Gastrocnemius medialis (tissue), 4 donors: ENCODE measurements around the gene PPFIBP1. TPM values are rescaled to one million over a fixed set of nuclear protein-coding genes. Genes with fewer than 3 reads are reported as not detected.
A peak's percentile ranks its signal among the peaks of the same experiment; 100 is the strongest.

Source experiments
- ATAC-seq, 2 donors: fragments of 150-250 bp; one replicate each; pipeline ENCODE4 v1.9.1; 2016
- DNase-seq, 2 donors: peaks; one replicate each; pipeline ENCODE4 v3.0.0-alpha.2; 2019
- H3K27ac ChIP-seq, 4 donors: fragments of 200-600 bp; sonication (generic); 1 replicate in 1 of 4; 2 replicates in 3 of 4; pipeline ENCODE4 v1.5.1; 2016 to 2018; ENCODE audit warnings: mild to moderate bottlenecking in 2 of 4, moderate library complexity in 1 of 4
- H3K27me3 ChIP-seq, 3 donors: fragments of 200-600 bp; sonication (generic) in 2 of 3; 1 replicate in 1 of 3; 2 replicates in 2 of 3; pipeline versions ENCODE4 v1.5.1 to v1.6.0; 2016 to 2019; ENCODE audit warnings: mild to moderate bottlenecking in 1 of 3, moderate library complexity in 1 of 3
- H3K36me3 ChIP-seq, 2 donors: fragments of 200-600 bp; sonication (generic) in 1 of 2; one replicate each; pipeline ENCODE4 v1.5.1; 2017 to 2018
- H3K4me1 ChIP-seq, 2 donors: fragments of 200-600 bp; sonication (generic) in 1 of 2; one replicate each; pipeline ENCODE4 v1.5.1; 2016 to 2017; ENCODE audit warnings: mild to moderate bottlenecking in 2 of 2
- H3K4me3 ChIP-seq, 4 donors: fragments of 200-600 bp; sonication (generic) in 3 of 4; 1 replicate in 1 of 4; 2 replicates in 3 of 4; pipeline ENCODE4 v1.5.1; 2016 to 2019; ENCODE audit warnings: mild to moderate bottlenecking in 2 of 4
- H3K9me3 ChIP-seq, 3 donors: fragments of 200-600 bp; sonication (generic) in 2 of 3; 1 replicate in 1 of 3; 2 replicates in 2 of 3; pipeline ENCODE4 v1.5.1; 2016 to 2019
- CTCF ChIP-seq, 5 experiments: fragments of 450-650 bp in 3 of 5; fragments of 200-600 bp in 2 of 5; sonication (generic) in 2 of 5; IDR thresholded peaks in 4 of 5; conservative IDR thresholded peaks in 1 of 5; 1 replicate in 4 of 5; 2 replicates in 1 of 5; pipeline ENCODE4 v1.5.1; 2016 to 2019; ENCODE audit warnings: antibody characterized with exemption in 5 of 5, mild to moderate bottlenecking in 3 of 5, moderate library complexity in 3 of 5
- POLR2A ChIP-seq, 2 donors: fragments of 450-650 bp; IDR thresholded peaks; one replicate each; pipeline ENCODE4 v1.6.1; 2017; ENCODE audit warnings: antibody characterized with exemption in 2 of 2, mild to moderate bottlenecking in 2 of 2, moderate library complexity in 2 of 2
- in situ Hi-C, 4 donors: fragments of 200-750 bp; cut with MboI; loops; one replicate each; pipeline versions ENCODE4 v1.15.0 to v1.8.0; 2017; ENCODE audit warnings: low sequenced_read_pairs in 4 of 4
- intact Hi-C: fragments of 100-400 bp; cut with DNase I; formaldehyde crosslinking; loops from one replicate; pipeline ENCODE4 v1.15.1; 2023; ENCODE audit warnings: low total_unique reads
- total RNA-seq, 4 donors: library from RNA; depleted of rRNA; stranded (reverse); fragments of >200 nt; gene quantifications; one replicate each; pipeline versions ENCODE4 v1.1.0 to v1.2.3, GENCODE V29; 2016

The PPFIBP1 gene
- total RNA-seq, 4 donors from 2014 or later = 18.3 to 33.2 (median 27.4) TPM

DNA sequence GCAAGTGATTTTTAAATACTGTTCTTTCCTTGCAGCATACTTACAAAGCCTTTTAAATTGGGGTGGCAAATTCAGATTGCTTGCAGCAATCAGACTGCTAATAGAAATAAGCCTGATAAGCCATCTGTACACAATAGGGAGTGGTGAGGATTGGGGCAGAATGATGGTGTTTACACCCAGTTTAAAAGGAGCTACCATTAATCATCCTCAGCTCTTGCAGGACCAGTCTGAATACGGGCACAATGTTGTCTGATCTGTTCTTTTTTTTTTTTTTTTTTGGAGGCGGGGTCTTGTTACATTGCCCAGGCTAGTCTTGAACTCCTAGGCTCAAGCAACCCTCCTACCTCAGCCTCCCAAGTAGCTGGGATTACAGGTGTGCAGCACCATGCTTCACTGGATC lies 122.1 kb downstream of the PPFIBP1 start:
- Histone ChIP-seq H3K4me3 (no peak overlapping the region), H3K36me3 (peaks cover 0 to 13% of the 10 kb centered on the region in 2 donors), H3K9me3 (no peaks in the 10 kb centered on the region), H3K4me1 (no peaks in the 10 kb centered on the region), H3K27me3 (no peaks in the 10 kb centered on the region), H3K27ac (no peak overlapping the region)
- ATAC-seq = no peak
- in situ Hi-C loops = loop anchor here in 1 of 4 donors (10.0 kb wide), 1 partner anchor 211 kb away; no protein-coding TSS in a partner anchor
- DNase-seq = no peak
- no peak for TF ChIP-seq CTCF (IDR thresholded peaks at IDR 0.05 in 4 of 5, conservative IDR thresholded peaks at IDR 0.05 in 1 of 5)
- TF ChIP-seq POLR2A (IDR thresholded peaks at IDR 0.05) = no peak
- intact Hi-C loops = no loop called here

DNA sequence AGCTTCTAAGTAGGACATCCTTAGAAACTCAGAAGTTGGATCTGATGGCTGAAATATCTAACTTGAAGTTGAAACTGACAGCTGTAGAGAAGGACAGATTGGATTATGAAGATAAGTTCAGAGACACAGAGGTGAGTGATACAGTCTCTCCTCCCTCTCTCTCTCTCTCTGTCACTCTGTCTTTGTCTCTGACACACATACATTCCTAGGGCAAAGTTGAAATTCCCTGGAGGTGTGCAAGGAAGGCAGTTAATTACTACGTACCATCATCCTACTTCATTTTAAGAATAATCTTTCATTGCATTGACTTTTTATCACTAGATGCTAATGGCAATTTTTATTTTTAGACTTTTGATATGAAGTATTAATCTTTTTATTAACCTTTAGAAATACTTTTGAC lies 126.0 kb downstream of the PPFIBP1 start:
- DNase-seq (no peak), ATAC-seq (no peak)
- Histone ChIP-seq H3K4me1 (no peaks in the 10 kb centered on the region), H3K36me3 (peaks cover 0 to 13% of the 10 kb centered on the region in 2 donors), H3K9me3 (no peaks in the 10 kb centered on the region), H3K27ac (no peak overlapping the region), H3K27me3 (no peaks in the 10 kb centered on the region), H3K4me3 (no peak overlapping the region)
- intact Hi-C loops = loop anchor here (5.0 kb wide), 1 partner anchor 128 kb away; the partner anchor contains the start of gene PPFIBP1
- in situ Hi-C loops = loop anchor here in 2 of 4 donors (5.0 to 10.0 kb wide), 2 partner anchors 215 to 228 kb away; no protein-coding TSS in a partner anchor
- TF ChIP-seq CTCF (IDR thresholded peaks at IDR 0.05 in 4 of 5, conservative IDR thresholded peaks at IDR 0.05 in 1 of 5) = no peak
- TF ChIP-seq POLR2A (IDR thresholded peaks at IDR 0.05) = no peak

GRCh38 chr12:27651201-27651600 lies 127.2 kb downstream of the PPFIBP1 start:
- intact Hi-C loops = loop anchor here (5.0 kb wide), 1 partner anchor 129 kb away; the partner anchor contains the start of gene PPFIBP1
- no peak for TF ChIP-seq CTCF (IDR thresholded peaks at IDR 0.05 in 4 of 5, conservative IDR thresholded peaks at IDR 0.05 in 1 of 5)
- no peak for TF ChIP-seq POLR2A (IDR thresholded peaks at IDR 0.05)
- in situ Hi-C loops = loop anchor here in 2 of 4 donors (5.0 to 10.0 kb wide), 2 partner anchors 216 to 229 kb away; no protein-coding TSS in a partner anchor
- Histone ChIP-seq H3K4me1 (no peaks in the 10 kb centered on the region), H3K9me3 (no peaks in the 10 kb centered on the region), H3K27ac (no peak overlapping the region), H3K27me3 (no peaks in the 10 kb centered on the region), H3K36me3 (peaks cover 0 to 7% of the 10 kb centered on the region in 2 donors), H3K4me3 (no peak overlapping the region)
- DNase-seq = no peak
- ATAC-seq = no peak

- Histone ChIP-seq H3K9me3 (no peaks in the 10 kb centered on the region), H3K4me1 (no peaks in the 10 kb centered on the region), H3K27me3 (no peaks in the 10 kb centered on the region), H3K4me3 (no peak overlapping the region), H3K36me3 (peaks cover 0 to 17% of the 10 kb centered on the region in 2 donors), H3K27ac (no peak overlapping the region)
- ATAC-seq (peak; percentile 75 to 92), DNase-seq (peak in 1 of 2 donors; percentile 41)
- intact Hi-C loops = loop anchor here (1.0 to 5.0 kb wide), 2 partner anchors 130 to 217 kb away; partner anchors contain the start of gene PPFIBP1
- TF ChIP-seq CTCF (IDR thresholded peaks at IDR 0.05 in 4 of 5, conservative IDR thresholded peaks at IDR 0.05 in 1 of 5) (peak; percentile 69 to 89 (median 70)), POLR2A (IDR thresholded peaks at IDR 0.05) (no peak)
- in situ Hi-C loops = loop anchor here in 2 of 4 donors (5.0 to 10.0 kb wide), 2 partner anchors 217 to 230 kb away; no protein-coding TSS in a partner anchor
These were observed 128.3 kb downstream of the PPFIBP1 start for GRCh38 chr12:27652174-27652763.
